Keratinocyte (primary cell): ENCODE results near the gene RETN. TPM values are rescaled to one million over a fixed set of nuclear protein-coding genes. Genes with fewer than 3 reads are reported as not detected.

Experiments used
- DNase-seq: peaks from one replicate; pipeline ENCODE4 v3.0.0-alpha.2; 2011; ENCODE audit warnings: low read depth, missing footprints, low spot score
- FAIRE-seq: peaks from 2 replicates; lab custom pipeline; 2011; peaks lifted over from hg19 to GRCh38; lab: Jason Lieb, UNC
- H2AFZ ChIP-seq: 2 replicates; pipeline ENCODE4 v1.6.0; 2012; ENCODE audit warnings: low read length, control low read depth, inconsistent platforms; ENCODE audit not compliant: control insufficient read depth
- H3K27ac ChIP-seq: 2 replicates; pipeline ENCODE4 v1.5.1; 2011; ENCODE audit warnings: low read length; ENCODE audit not compliant: control insufficient read depth, insufficient read depth
- H3K27me3 ChIP-seq: 3 replicates; pipeline ENCODE4 v1.6.0; 2011; ENCODE audit warnings: low read length; ENCODE audit not compliant: control insufficient read depth, insufficient read depth; ENCODE audit errors: extremely low read depth
- H3K36me3 ChIP-seq, 2 experiments: 2 replicates in 1 of 2; 3 replicates in 1 of 2; pipeline ENCODE4 v1.5.1; 2011; ENCODE audit warnings: low read length in 2 of 2, mild to moderate bottlenecking in 1 of 2; ENCODE audit not compliant: control insufficient read depth in 2 of 2, insufficient read depth in 2 of 2; ENCODE audit errors: extremely low read depth in 1 of 2
- H3K4me1 ChIP-seq: 3 replicates; pipeline ENCODE4 v1.5.1; 2011; ENCODE audit warnings: low read length; ENCODE audit not compliant: control insufficient read depth, insufficient read depth; ENCODE audit errors: extremely low read depth
- H3K4me2 ChIP-seq: 3 replicates; pipeline ENCODE4 v1.6.0; 2011; ENCODE audit warnings: low read depth, low read length; ENCODE audit not compliant: control insufficient read depth, insufficient read depth; ENCODE audit errors: extremely low read depth
- H3K4me3 ChIP-seq, 3 experiments: fragments of 200-600 bp in 1 of 3; sonication (generic) in 1 of 3; 2 replicates in 2 of 3; 3 replicates in 1 of 3; pipeline ENCODE4 v1.5.1; 2011 to 2016; ENCODE audit warnings: low read length in 3 of 3, mild to moderate bottlenecking in 3 of 3, control low read depth in 2 of 3, inconsistent platforms in 1 of 3, low read depth in 1 of 3, mixed read lengths in 1 of 3, mixed run types in 1 of 3, moderate library complexity in 1 of 3; ENCODE audit not compliant: control insufficient read depth in 2 of 3, insufficient read depth in 2 of 3; ENCODE audit errors: extremely low read depth in 1 of 3
- H3K79me2 ChIP-seq: 2 replicates; pipeline ENCODE4 v1.6.0; 2012; ENCODE audit warnings: low read length; ENCODE audit not compliant: control insufficient read depth, insufficient read depth
- H3K9ac ChIP-seq: 3 replicates; pipeline ENCODE4 v1.6.0; 2011; ENCODE audit warnings: low read length; ENCODE audit not compliant: control insufficient read depth, insufficient read depth; ENCODE audit errors: extremely low read depth
- H3K9me1 ChIP-seq: 3 replicates; pipeline ENCODE4 v1.6.0; 2011; ENCODE audit warnings: low read length; ENCODE audit not compliant: control insufficient read depth, insufficient read depth; ENCODE audit errors: extremely low read depth
- H3K9me3 ChIP-seq: 2 replicates; pipeline ENCODE4 v1.5.1; 2012; ENCODE audit warnings: low read depth, low read length; ENCODE audit not compliant: control insufficient read depth
- H4K20me1 ChIP-seq: 3 replicates; pipeline ENCODE4 v1.6.0; 2011; ENCODE audit warnings: low read length; ENCODE audit not compliant: control insufficient read depth, insufficient read depth; ENCODE audit errors: extremely low read depth
- CTCF ChIP-seq, 3 experiments: IDR thresholded peaks in 1 of 3; conservative IDR thresholded peaks in 1 of 3; optimal IDR thresholded peaks in 1 of 3; 2 replicates in 2 of 3; 3 replicates in 1 of 3; pipeline versions ENCODE3 to v1.5.1; 2011; ENCODE audit warnings: low read length in 3 of 3, mild to moderate bottlenecking in 3 of 3, moderate library complexity in 2 of 3, control low read depth in 1 of 3, inconsistent platforms in 1 of 3; ENCODE audit not compliant: insufficient read depth in 2 of 3; ENCODE audit errors: extremely low read depth in 1 of 3
- EZH2 ChIP-seq: IDR thresholded peaks from one replicate; pipeline ENCODE4 v1.6.1; 2012; ENCODE audit warnings: inconsistent platforms, mild to moderate bottlenecking, low read length, moderate library complexity
- dilution Hi-C: fragments of 300-500 bp; cut with MboI; formaldehyde crosslinking; loops from one replicate; pipeline ENCODE4 v1.7.0; 2020; ENCODE audit warnings: low sequenced_read_pairs; ENCODE audit not compliant: extremely low pct_ligation_motif_present
- polyA plus RNA-seq, 5 experiments: library from polyadenylated mRNA; depleted of rRNA in 3 of 5; stranded (reverse) in 3 of 5; stranded (forward) in 1 of 5; unstranded in 1 of 5; fragments of >200 nt; gene quantifications; 1 replicate in 1 of 5; 2 replicates in 3 of 5; 3 replicates in 1 of 5; pipeline versions ENCODE4 v1.2.1 to v1.2.3, GENCODE V29; 2011 to 2012; ENCODE audit warnings: missing spikeins in 2 of 5, low read depth in 1 of 5, low replicate concordance in 1 of 5

RETN gene
- polyA plus RNA-seq, 1 donor (not counting 4 experiments of a cell fraction or from before 2014, with no cell fraction given): not detected

GRCh38 chr19:7639863-7640348, 28.9 kb upstream of the RETN start:
- H3K4me2 ChIP-seq: no peak overlapping the region
- H3K4me1 ChIP-seq: peaks cover 3% of the 10 kb centered on the region
- TF ChIP-seq CTCF (optimal IDR thresholded peaks at IDR 0.05 in 1 of 3, IDR thresholded peaks at IDR 0.05 in 1 of 3, conservative IDR thresholded peaks at IDR 0.05 in 1 of 3; ENCODE audit: extremely low read depth in 1 of 3, insufficient read depth in 2 of 3, low read length in 3 of 3) (no peak), EZH2 (no peak)
- H3K27me3 ChIP-seq: no peaks in the 10 kb centered on the region
- H3K9ac ChIP-seq: no peak overlapping the region
- no peak for FAIRE-seq
- H3K4me3 ChIP-seq: no peak overlapping the region
- peaks cover 16% of the 10 kb centered on the region for H3K79me2 ChIP-seq
- H3K9me3 ChIP-seq: no peaks in the 10 kb centered on the region
- no peaks in the 10 kb centered on the region for H4K20me1 ChIP-seq
- H3K36me3 ChIP-seq: peaks cover 9 to 12% of the 10 kb centered on the region in 2 experiments
- no peak for DNase-seq
- no peaks in the 10 kb centered on the region for H3K9me1 ChIP-seq
- dilution Hi-C loops: no loop called here
- H2AFZ ChIP-seq: no peak overlapping the region
- H3K27ac ChIP-seq: no peak overlapping the region

- H3K27me3 ChIP-seq: no peaks in the 10 kb centered on the region
- H3K4me3 ChIP-seq: no peak overlapping the region
- dilution Hi-C loops: no loop called here
- no peak for FAIRE-seq
- H3K9me1 ChIP-seq: no peaks in the 10 kb centered on the region
- no peaks in the 10 kb centered on the region for H3K9me3 ChIP-seq
- H3K4me1 ChIP-seq: peaks cover 3% of the 10 kb centered on the region
- peaks cover 16% of the 10 kb centered on the region for H3K79me2 ChIP-seq
- DNase-seq: no peak
- TF ChIP-seq CTCF (optimal IDR thresholded peaks at IDR 0.05 in 1 of 3, IDR thresholded peaks at IDR 0.05 in 1 of 3, conservative IDR thresholded peaks at IDR 0.05 in 1 of 3; ENCODE audit: extremely low read depth in 1 of 3, insufficient read depth in 2 of 3, low read length in 3 of 3): no peak
- TF ChIP-seq EZH2: no peak
- H3K4me2 ChIP-seq: no peak overlapping the region
- no peak overlapping the region for H2AFZ ChIP-seq
- H4K20me1 ChIP-seq: no peaks in the 10 kb centered on the region
- H3K9ac ChIP-seq: no peak overlapping the region
- no peak overlapping the region for H3K27ac ChIP-seq
- H3K36me3 ChIP-seq: peaks cover 9 to 16% of the 10 kb centered on the region in 2 experiments
Measured at GRCh38 chr19:7640803-7641202, 28.0 kb upstream of the RETN start.
